T-cell (primary cell): ENCODE data around the gene SKIC2. TPM values are rescaled to one million over a fixed set of nuclear protein-coding genes. Genes with fewer than 3 reads are reported as not detected.

Source experiments
- ATAC-seq, 4 experiments: fragments of 200-7000 bp in 3 of 4; fragments of 150-1000 bp in 1 of 4; cut with Tn5 transposase; replicated peaks in 1 of 4; 1 replicate in 3 of 4; 2 replicates in 1 of 4; pipeline ENCODE4 v1.10.0; 2021; ENCODE audit warnings: moderate library complexity in 3 of 4, mild to moderate bottlenecking in 2 of 4, moderate number of reproducible peaks in 1 of 4
- CTCF ChIA-PET, 2 donors: fragments of 300-600 bp; sonication (Branson Sonifier 250); formaldehyde crosslinking; loops; one replicate each; lab custom pipeline; 2022; ENCODE audit warnings: antibody characterized with exemption in 2 of 2; lab: Charles Lee
- POLR2A ChIA-PET, 2 donors: fragments of 300-600 bp; sonication (Branson Sonifier 250); formaldehyde crosslinking; loops; one replicate each; lab custom pipeline; 2022; ENCODE audit warnings: antibody characterized with exemption in 2 of 2; lab: Charles Lee
- DNase-seq, 35 experiments: peaks; one replicate each; pipeline versions ENCODE4 v3.0.0 to v3.0.0-alpha.2; 2013 to 2023
- H3K27ac ChIP-seq: one replicate; pipeline ENCODE4 v1.5.1; 2013; ENCODE audit warnings: low read length
- H3K27me3 ChIP-seq, 2 experiments: replicated peaks in 1 of 2; 1 replicate in 1 of 2; 2 replicates in 1 of 2; pipeline versions ENCODE4 v1.6.1 to v1.7.0; 2013; ENCODE audit warnings: low read length in 1 of 2, mixed read lengths in 1 of 2; ENCODE audit not compliant: control insufficient read depth in 2 of 2, insufficient read depth in 2 of 2; ENCODE audit errors: extremely low read depth in 1 of 2
- H3K36me3 ChIP-seq, 2 donors: 1 replicate in 1 of 2; 2 replicates in 1 of 2; pipeline versions ENCODE4 v1.6.1 to v1.7.0; 2013; ENCODE audit warnings: low read length in 1 of 2; ENCODE audit not compliant: control insufficient read depth in 2 of 2, insufficient read depth in 1 of 2; ENCODE audit errors: extremely low read depth in 1 of 2
- H3K4me1 ChIP-seq, 2 experiments: 1 replicate in 1 of 2; 2 replicates in 1 of 2; pipeline versions ENCODE4 v1.6.1 to v1.7.0; 2013; ENCODE audit warnings: low read length in 2 of 2, mixed read lengths in 1 of 2; ENCODE audit not compliant: insufficient read depth in 2 of 2, control insufficient read depth in 1 of 2; ENCODE audit errors: extremely low read depth in 1 of 2
- H3K4me3 ChIP-seq, 2 donors: 1 replicate in 1 of 2; 2 replicates in 1 of 2; pipeline versions ENCODE4 v1.5.1 to v1.7.0; 2013; ENCODE audit warnings: mild to moderate bottlenecking in 2 of 2, low read length in 1 of 2, moderate library complexity in 1 of 2; ENCODE audit not compliant: control insufficient read depth in 1 of 2; ENCODE audit errors: extremely low read depth in 1 of 2
- H3K9me3 ChIP-seq: 2 replicates; pipeline ENCODE4 v1.7.0; 2013
- H3K27ac Mint-ChIP-seq, 2 donors: one replicate each; pipeline ENCODE4 v1.8.0; 2020 to 2021; ENCODE audit warnings: mild to moderate bottlenecking in 2 of 2, mixed read lengths in 2 of 2
- H3K27me3 Mint-ChIP-seq, 2 donors: one replicate each; pipeline ENCODE4 v1.8.0; 2021 to 2022; ENCODE audit warnings: mixed read lengths in 2 of 2
- H3K36me3 Mint-ChIP-seq: one replicate; pipeline ENCODE4 v1.8.0; 2021; ENCODE audit warnings: mixed read lengths
- H3K4me1 Mint-ChIP-seq, 3 donors: one replicate each; pipeline ENCODE4 v1.8.0; 2020 to 2022; ENCODE audit warnings: mixed read lengths in 3 of 3, mild to moderate bottlenecking in 1 of 3
- H3K4me3 Mint-ChIP-seq, 3 donors: one replicate each; pipeline ENCODE4 v1.8.0; 2020 to 2022; ENCODE audit warnings: mild to moderate bottlenecking in 3 of 3, mixed read lengths in 3 of 3, moderate library complexity in 3 of 3
- H3K9me3 Mint-ChIP-seq, 3 donors: one replicate each; pipeline ENCODE4 v1.8.0; 2020 to 2022; ENCODE audit warnings: mixed read lengths in 3 of 3
- WGBS: methylation state at CpG from one replicate; pipeline ENCODE4 v1.1.5; 2013; ENCODE audit warnings: missing lambda C conversion rate; ENCODE audit not compliant: insufficient coverage; 5-methylcytosine and 5-hydroxymethylcytosine counted together
- total RNA-seq, 35 experiments: library from RNA in 6 of 35; stranded (reverse) in 6 of 35; fragments of 120-200 nt in 1 of 35; gene quantifications; one replicate each; pipeline versions ENCODE4 v1.2.1 to v1.2.4 and lab custom pipeline; 2013 to 2026

SKIC2 gene
- total RNA-seq, 5 donors from 2014 or later (not counting 1 experiment from before 2014, with no cell fraction given) = 104 to 169 (median 112) TPM

GRCh38 chr6:31943742-31944141, 15.2 kb upstream of the SKIC2 start:
- H3K36me3 ChIP-seq = no peaks in the 10 kb centered on the region
- ATAC-seq (no peak), DNase-seq (no peak)
- H3K4me1 ChIP-seq = no peaks in the 10 kb centered on the region
- Mint-ChIP-seq H3K27ac (no peak overlapping the region), H3K27me3 (peaks cover 8 to 27% of the 10 kb centered on the region in 2 donors), H3K36me3 (no peaks in the 10 kb centered on the region), H3K4me3 (no peak overlapping the region), H3K9me3 (no peaks in the 10 kb centered on the region), H3K4me1 (peaks cover 0 to 10% (median 0%) of the 10 kb centered on the region in 3 donors)
- H3K4me3 ChIP-seq = no peak overlapping the region
- WGBS = no CpG with 5 or more reads among the region's 3 CpGs
- no peak overlapping the region for H3K27ac ChIP-seq
- H3K9me3 ChIP-seq = no peaks in the 10 kb centered on the region
- ChIA-PET CTCF (no interaction called here), POLR2A (no interaction called here)
- peaks cover 0 to 47% of the 10 kb centered on the region in 2 experiments for H3K27me3 ChIP-seq

- Mint-ChIP-seq H3K36me3 (no peaks in the 10 kb centered on the region), H3K9me3 (no peaks in the 10 kb centered on the region), H3K4me3 (no peak overlapping the region), H3K27me3 (peaks cover 8 to 27% of the 10 kb centered on the region in 2 donors), H3K27ac (peak overlapping the region in 1 of 2 donors; percentile 12), H3K4me1 (peaks cover 0 to 10% (median 0%) of the 10 kb centered on the region in 3 donors)
- 90% methylated on average over 3 of the region's 9 CpGs for WGBS
- no peaks in the 10 kb centered on the region for H3K4me1 ChIP-seq
- H3K27ac ChIP-seq = no peak overlapping the region
- no peak overlapping the region for H3K4me3 ChIP-seq
- ATAC-seq (no peak), DNase-seq (no peak)
- CTCF ChIA-PET = interaction anchor here in 1 of 2 donors (0.5 kb wide), 1 partner anchor 8 kb away, joined by 4 read pairs; no protein-coding TSS in a partner anchor
- no peaks in the 10 kb centered on the region for H3K9me3 ChIP-seq
- H3K36me3 ChIP-seq = no peaks in the 10 kb centered on the region
- H3K27me3 ChIP-seq = peaks cover 0 to 47% of the 10 kb centered on the region in 2 experiments
- POLR2A ChIA-PET = no interaction called here
These were observed 13.8 kb upstream of the SKIC2 start for GRCh38 chr6:31945154-31945506.

GRCh38 chr6:31945507-31946369, 13.2 kb upstream of the SKIC2 start, which contains the start of gene CFB:
Gene CFB (plus strand): TSS chr6:31946095. CDS start chr6:31946222, 127 bp downstream.
- Mint-ChIP-seq H3K4me3 (no peak within 1 kb of the TSS), H3K27ac (peak within 1 kb of the TSS in 1 of 2 donors; percentile 12), H3K9me3 (no peaks in the 10 kb centered on the region), H3K36me3 (no peaks in the 10 kb centered on the region), H3K4me1 (peaks cover 0 to 10% (median 0%) of the 10 kb centered on the region in 3 donors), H3K27me3 (peaks cover 8 to 27% of the 10 kb centered on the region in 2 donors)
- no peak for ATAC-seq
- H3K27me3 ChIP-seq = peaks cover 0 to 47% of the 10 kb centered on the region in 2 experiments
- no peaks in the 10 kb centered on the region for H3K4me1 ChIP-seq
- 52% methylated on average over 8 of the region's 11 CpGs for WGBS
- DNase-seq = no peak
- CTCF ChIA-PET = interaction anchor here in 1 of 2 donors (0.5 kb wide), 1 partner anchor 9 kb away, joined by 4 read pairs; no protein-coding TSS in a partner anchor
- H3K4me3 ChIP-seq = no peak within 1 kb of the TSS
- no peaks in the 10 kb centered on the region for H3K9me3 ChIP-seq
- POLR2A ChIA-PET = no interaction called here
- H3K36me3 ChIP-seq = no peaks in the 10 kb centered on the region
- no peak within 1 kb of the TSS for H3K27ac ChIP-seq

GRCh38 chr6:31946370-31946885, 12.5 kb upstream of the SKIC2 start:
- Histone ChIP-seq H3K27ac (no peak overlapping the region), H3K27me3 (peaks cover 0 to 44% of the 10 kb centered on the region in 2 experiments), H3K9me3 (no peaks in the 10 kb centered on the region), H3K4me3 (no peak overlapping the region), H3K36me3 (peaks cover 4% of the 10 kb centered on the region in 2 donors), H3K4me1 (no peaks in the 10 kb centered on the region)
- Mint-ChIP-seq H3K9me3 (no peaks in the 10 kb centered on the region), H3K4me3 (no peak overlapping the region), H3K27ac (peak overlapping the region in 1 of 2 donors; percentile 9), H3K36me3 (no peaks in the 10 kb centered on the region), H3K4me1 (peaks cover 0 to 10% (median 0%) of the 10 kb centered on the region in 3 donors), H3K27me3 (peaks cover 8 to 27% of the 10 kb centered on the region in 2 donors)
- CTCF ChIA-PET = no interaction called here
- ATAC-seq = no peak
- POLR2A ChIA-PET = no interaction called here
- WGBS = 73% methylated on average over 10 of the region's 11 CpGs
- DNase-seq = no peak

GRCh38 chr6:31947070-31947675, 11.8 kb upstream of the SKIC2 start:
- no peak overlapping the region for H3K4me3 Mint-ChIP-seq

GRCh38 chr6:31947864-31948263, 11.1 kb upstream of the SKIC2 start:
- H3K27me3 ChIP-seq = peaks cover 0 to 35% of the 10 kb centered on the region in 2 experiments
- ChIA-PET CTCF (no interaction called here), POLR2A (interaction anchor here in 1 of 2 donors (0.7 kb wide), 1 partner anchor 112 kb away, joined by 3 read pairs; no protein-coding TSS in a partner anchor)
- no peaks in the 10 kb centered on the region for H3K9me3 ChIP-seq
- H3K4me1 ChIP-seq = no peaks in the 10 kb centered on the region
- Mint-ChIP-seq H3K27me3 (peaks cover 0 to 18% of the 10 kb centered on the region in 2 donors), H3K4me3 (no peak overlapping the region), H3K4me1 (peaks cover 0 to 5% (median 0%) of the 10 kb centered on the region in 3 donors), H3K9me3 (no peaks in the 10 kb centered on the region), H3K36me3 (peaks cover 3% of the 10 kb centered on the region), H3K27ac (no peak overlapping the region)
- H3K27ac ChIP-seq = no peak overlapping the region
- no peak overlapping the region for H3K4me3 ChIP-seq
- WGBS = 83% methylated on average over 3 of the region's 4 CpGs
- ATAC-seq = no peak
- H3K36me3 ChIP-seq = peaks cover 8 to 16% of the 10 kb centered on the region in 2 donors
- no peak for DNase-seq

More at GRCh38 chr6:31947070-31947675, 11.8 kb upstream of the SKIC2 start:
- Mint-ChIP-seq H3K9me3 (no peaks in the 10 kb centered on the region), H3K27me3 (peaks cover 6 to 25% of the 10 kb centered on the region in 2 donors), H3K4me1 (peaks cover 0 to 10% (median 0%) of the 10 kb centered on the region in 3 donors), H3K36me3 (no peaks in the 10 kb centered on the region), H3K27ac (no peak overlapping the region)
- no peak for DNase-seq
- no peak for ATAC-seq
- H3K4me3 ChIP-seq = no peak overlapping the region
- WGBS = 87% methylated on average over 20 of the region's 24 CpGs
- peaks cover 6 to 11% of the 10 kb centered on the region in 2 donors for H3K36me3 ChIP-seq
- POLR2A ChIA-PET = no interaction called here
- H3K27me3 ChIP-seq = peaks cover 0 to 42% of the 10 kb centered on the region in 2 experiments
- no peaks in the 10 kb centered on the region for H3K4me1 ChIP-seq
- H3K9me3 ChIP-seq = no peaks in the 10 kb centered on the region
- CTCF ChIA-PET = no interaction called here
- no peak overlapping the region for H3K27ac ChIP-seq
